GM12892 (cell line): ENCODE measurements around the gene SIK3.

ENCODE experiments used
- DNase-seq: peaks from one replicate; pipeline ENCODE4 v3.0.0; 2011; ENCODE audit not compliant: insufficient read length
- FAIRE-seq: peaks from 2 replicates; lab custom pipeline; 2011; peaks lifted over from hg19 to GRCh38; lab: Jason Lieb, UNC
- POLR2A ChIP-seq: IDR thresholded peaks from 2 replicates; pipeline ENCODE4 v1.6.1; 2011; ENCODE audit warnings: low read depth, low read length, control low read depth
- POLR2AphosphoS5 ChIP-seq: IDR thresholded peaks from 2 replicates; pipeline ENCODE4 v1.6.1; 2011; ENCODE audit warnings: low read depth, low read length, control low read depth
- TAF1 ChIP-seq: IDR thresholded peaks from 2 replicates; pipeline ENCODE4 v1.6.1; 2011; ENCODE audit warnings: low read depth, mild to moderate bottlenecking, control low read depth, low read length, borderline replicate concordance

Gene SIK3

GRCh38 chr11:116797816-116798215 is 300.4 kb downstream of the SIK3 start:
- FAIRE-seq = no peak
- TF ChIP-seq POLR2AphosphoS5 (no peak), TAF1 (no peak), POLR2A (no peak)
- no peak for DNase-seq

- FAIRE-seq (no peak), DNase-seq (no peak)
- TF ChIP-seq TAF1 = no peak
- no peak for TF ChIP-seq POLR2AphosphoS5
- no peak for TF ChIP-seq POLR2A
Measured at GRCh38 chr11:116796548-116796947, 301.7 kb downstream of the SIK3 start.

- FAIRE-seq = no peak
- no peak for DNase-seq
- TF ChIP-seq POLR2A (no peak), POLR2AphosphoS5 (no peak), TAF1 (no peak)
Measured at GRCh38 chr11:116794851-116795250, 303.4 kb downstream of the SIK3 start.

- TF ChIP-seq TAF1 = no peak
- no peak for TF ChIP-seq POLR2AphosphoS5
- no peak for TF ChIP-seq POLR2A
- DNase-seq = no peak
- no peak for FAIRE-seq
Measured at GRCh38 chr11:116793772-116794097, 304.5 kb downstream of the SIK3 start.
